Sciatic nerve (tissue), 2 donors: Measurements from ENCODE around the gene PCYT1A. TPM values are rescaled to one million over a fixed set of nuclear protein-coding genes. Genes with fewer than 3 reads are reported as not detected.

ENCODE experiments used
- ATAC-seq: fragments of 200-7000 bp; cut with Tn5 transposase; one replicate; pipeline ENCODE4 v1.9.1; 2020; ENCODE audit warnings: mild to moderate bottlenecking, moderate library complexity
- DNase-seq: peaks from one replicate; pipeline ENCODE4 v3.0.0-alpha.2; 2020; ENCODE audit warnings: low spot score
- intact Hi-C: fragments of 100-400 bp; cut with DNase I; formaldehyde crosslinking; loops from one replicate; pipeline ENCODE4 v1.14.2; 2022
- total RNA-seq: library from RNA; stranded (reverse); fragmentation: NEBNext Ultra II Directional; extraction: Animal tissue kit (Norgen Biotek cat#: 25700); gene quantifications from one replicate; pipeline ENCODE4 v1.2.1, GENCODE V29; 2021
- donor health status: DM: no; HTN: no; CAD: no.
- donor health status: DM: no; HTN: no; CAD: no.

The PCYT1A gene
- total RNA-seq, 1 donor from 2014 or later = 63.8 TPM

DNA sequence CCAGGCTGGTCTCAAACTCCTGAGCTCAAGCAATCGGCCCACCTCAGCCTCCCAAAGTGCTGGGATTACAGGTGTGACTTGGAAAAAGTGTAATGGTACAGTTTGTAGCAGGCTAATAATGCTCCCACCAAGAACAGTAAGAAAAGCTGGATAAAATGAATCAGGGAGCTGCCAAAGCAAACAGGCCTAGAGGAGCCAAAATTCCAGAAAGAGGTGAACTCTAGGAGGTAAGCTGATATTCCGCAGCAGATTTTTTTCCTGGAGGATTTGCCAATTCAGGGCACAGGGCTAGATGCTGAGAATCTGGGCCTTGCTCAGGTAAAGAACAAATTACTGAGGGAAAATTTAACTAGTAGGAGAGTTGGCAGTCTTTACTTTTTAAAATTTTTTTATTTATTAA, 11.0 kb upstream of the PCYT1A start:
- ATAC-seq = no peak
- intact Hi-C loops = no loop called here
- DNase-seq = no peak

DNA sequence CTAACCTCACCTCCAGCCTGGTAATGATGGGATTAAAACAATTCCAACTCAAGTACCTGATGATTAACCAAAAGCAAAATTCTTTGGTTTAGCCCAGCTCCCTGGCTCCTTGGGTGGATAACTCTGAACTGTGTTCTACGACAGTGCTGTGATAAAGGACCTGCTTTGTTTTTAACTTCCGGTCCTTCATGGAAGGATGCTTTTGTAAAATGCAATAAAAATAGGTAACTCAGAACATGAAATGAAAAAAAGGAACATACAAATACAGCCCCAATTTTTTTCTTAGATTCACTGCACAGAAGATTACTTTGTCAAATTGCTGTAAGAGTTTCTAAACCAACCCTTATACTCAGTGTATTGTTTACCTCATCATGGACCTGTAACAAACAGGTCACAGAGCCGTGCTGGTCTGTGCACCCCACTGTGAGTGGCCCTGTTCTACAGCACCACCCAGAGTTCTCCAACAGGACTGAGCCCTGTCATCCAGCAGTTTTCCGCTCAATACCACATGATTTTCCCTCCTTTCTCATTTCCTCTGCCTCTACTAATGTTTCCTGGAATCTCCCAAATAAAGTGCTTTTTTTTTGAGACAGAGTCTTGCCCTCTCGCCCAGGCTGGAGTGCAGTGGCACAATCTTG, 4.9 kb upstream of the PCYT1A start:
- ATAC-seq (no peak), DNase-seq (no peak)
- intact Hi-C loops = no loop called here

DNA sequence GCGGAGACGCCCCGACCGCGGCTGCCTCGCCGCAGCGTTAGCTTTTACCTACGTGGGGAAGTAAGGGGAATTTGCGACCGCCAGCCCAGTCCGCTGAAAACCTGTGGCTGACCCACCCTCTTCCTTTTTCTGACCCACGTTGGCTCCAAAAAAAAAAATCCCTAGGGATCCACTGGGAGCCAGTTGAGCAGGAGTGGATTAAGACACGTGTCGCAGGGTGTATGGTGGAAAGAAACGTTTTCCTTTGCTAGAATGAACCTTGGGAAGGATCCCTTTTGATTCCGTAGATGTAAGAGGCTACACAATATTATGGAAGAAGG, 575 bp upstream of the PCYT1A start:
- DNase-seq (no peak), ATAC-seq (peak; percentile 3)
- intact Hi-C loops = no loop called here

DNA sequence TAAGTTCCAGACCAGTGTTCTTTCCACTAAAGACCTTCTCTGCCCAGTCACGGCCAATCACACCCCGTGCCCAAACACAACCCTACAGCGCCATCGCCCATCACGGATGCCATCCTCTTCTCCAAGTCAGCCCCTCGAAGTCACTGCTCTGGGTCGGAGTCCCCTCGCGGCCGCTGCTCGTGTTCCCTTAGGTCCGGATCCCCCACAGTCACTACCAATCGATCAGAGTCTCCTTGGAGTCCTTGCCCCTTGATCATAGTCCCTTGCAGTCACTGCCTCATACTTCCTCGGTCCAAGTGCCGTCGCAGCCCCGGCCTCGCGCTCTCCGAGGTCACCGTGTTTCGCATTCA, 461 bp downstream of the PCYT1A start:
- intact Hi-C loops = no loop called here
- ATAC-seq (peak; percentile 60), DNase-seq (no peak)

DNA sequence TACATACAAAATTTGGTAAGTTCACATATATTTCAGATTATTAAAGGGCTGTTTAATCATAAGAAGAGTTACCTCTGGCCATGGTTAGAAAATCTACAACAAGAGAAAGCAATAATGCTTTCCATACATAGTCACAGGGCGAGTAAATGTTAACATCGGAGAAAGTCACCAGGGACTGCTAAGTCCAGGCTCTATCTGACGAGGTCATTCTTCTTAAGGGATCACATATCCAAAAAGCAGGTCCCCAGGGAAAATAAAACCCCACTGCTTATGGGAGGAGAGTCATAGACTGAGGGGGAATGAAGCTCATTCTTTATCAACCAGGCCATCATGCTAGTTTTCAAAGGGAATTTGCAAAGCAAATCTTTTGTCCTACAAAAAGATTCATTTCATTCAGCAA, 3.1 kb downstream of the PCYT1A start:
- no peak for ATAC-seq
- intact Hi-C loops = no loop called here
- no peak for DNase-seq

DNA sequence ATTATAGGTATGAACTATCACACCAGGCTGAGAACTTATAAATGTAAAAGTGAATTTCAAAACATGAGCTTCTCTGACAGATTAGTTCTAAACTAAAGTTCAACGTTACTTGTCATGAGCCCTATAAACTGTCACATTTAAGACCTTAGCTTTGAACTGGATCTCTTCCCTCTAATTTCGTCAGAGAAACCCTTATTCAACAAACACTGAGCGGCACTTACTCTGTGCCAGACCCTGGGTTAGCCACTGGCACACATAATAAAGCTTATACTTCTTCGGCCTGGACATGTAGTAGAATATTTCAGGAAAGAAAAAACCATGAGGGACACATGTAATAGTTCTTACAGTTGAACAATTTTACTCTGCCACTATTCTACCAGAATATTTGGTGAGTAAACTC, 5.6 kb downstream of the PCYT1A start:
- ATAC-seq = peak; percentile 51
- intact Hi-C loops = no loop called here
- DNase-seq = no peak

DNA sequence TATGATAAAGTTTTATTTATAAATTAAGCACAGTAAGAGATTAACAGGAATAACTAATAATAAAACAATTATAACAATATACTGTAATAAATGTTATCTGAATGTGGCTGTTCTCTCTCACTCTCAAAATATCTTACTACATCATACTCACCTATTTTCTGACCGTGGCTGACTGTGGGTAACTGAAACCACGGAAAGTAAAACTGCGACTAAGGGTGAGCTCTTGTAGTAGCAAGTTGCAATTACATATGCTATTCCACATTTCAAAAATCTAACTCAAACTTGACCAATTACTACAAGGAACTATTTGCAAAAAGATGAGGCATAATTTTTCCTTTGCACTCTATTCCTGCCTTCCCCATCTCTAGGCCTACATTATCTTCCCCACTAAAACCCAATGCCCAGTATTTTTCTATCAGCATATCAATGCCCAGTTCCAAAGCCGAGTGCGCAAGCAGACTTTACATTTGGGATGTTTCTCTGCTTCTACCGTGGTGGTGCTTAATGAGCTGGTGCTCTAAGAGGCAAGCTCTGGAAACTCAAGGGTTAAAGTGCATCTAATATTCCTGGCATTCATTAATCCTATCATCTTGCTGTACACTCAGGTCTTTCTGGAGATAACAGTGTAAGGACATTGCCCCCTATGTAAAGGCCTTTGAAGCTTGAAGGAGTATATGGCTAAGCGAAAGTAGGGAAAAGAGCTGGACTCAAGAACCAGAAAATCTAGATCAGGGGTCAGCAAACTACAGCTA, 6.7 kb downstream of the PCYT1A start:
- DNase-seq (no peak), ATAC-seq (no peak)
- intact Hi-C loops = no loop called here

DNA sequence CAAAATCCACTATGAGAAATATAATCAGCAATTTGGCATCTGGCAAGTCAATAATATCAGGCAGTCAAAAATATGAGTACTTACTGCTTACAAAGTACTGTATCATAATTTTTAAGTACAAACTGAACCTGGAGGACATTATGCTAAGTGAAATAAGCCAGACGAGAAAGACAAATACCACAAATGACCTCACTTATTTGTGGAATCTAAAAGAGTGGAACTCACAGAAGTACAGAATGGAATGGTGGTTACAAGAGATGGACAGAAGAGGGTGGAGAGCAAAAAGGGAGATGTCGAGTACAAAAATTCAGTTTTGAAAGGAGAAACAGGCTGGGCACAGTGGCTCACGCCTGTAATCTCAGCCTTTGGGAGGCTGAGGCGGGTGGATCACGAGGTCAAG, 12.4 kb downstream of the PCYT1A start:
- DNase-seq = no peak
- intact Hi-C loops = no loop called here
- ATAC-seq = no peak

DNA sequence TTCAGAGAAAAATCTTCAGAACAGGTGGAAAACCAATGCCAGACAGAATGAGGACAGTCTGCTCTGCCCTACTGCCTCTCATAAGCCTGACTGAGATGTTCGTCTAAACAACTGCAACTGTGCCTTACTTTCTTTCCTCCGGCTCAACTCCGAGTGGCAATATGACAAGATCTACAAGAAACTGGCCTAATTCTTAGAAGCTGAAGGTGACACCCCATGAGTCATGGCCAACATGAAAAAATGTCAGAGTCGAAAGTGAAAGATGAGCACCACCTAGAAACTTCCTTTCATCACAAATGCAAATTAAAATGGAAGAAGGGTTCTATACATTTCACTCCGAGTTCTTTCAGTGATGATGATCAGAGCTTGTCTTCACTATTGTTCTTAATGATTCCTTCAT, 12.9 kb downstream of the PCYT1A start:
- intact Hi-C loops = no loop called here
- no peak for DNase-seq
- ATAC-seq = no peak

DNA sequence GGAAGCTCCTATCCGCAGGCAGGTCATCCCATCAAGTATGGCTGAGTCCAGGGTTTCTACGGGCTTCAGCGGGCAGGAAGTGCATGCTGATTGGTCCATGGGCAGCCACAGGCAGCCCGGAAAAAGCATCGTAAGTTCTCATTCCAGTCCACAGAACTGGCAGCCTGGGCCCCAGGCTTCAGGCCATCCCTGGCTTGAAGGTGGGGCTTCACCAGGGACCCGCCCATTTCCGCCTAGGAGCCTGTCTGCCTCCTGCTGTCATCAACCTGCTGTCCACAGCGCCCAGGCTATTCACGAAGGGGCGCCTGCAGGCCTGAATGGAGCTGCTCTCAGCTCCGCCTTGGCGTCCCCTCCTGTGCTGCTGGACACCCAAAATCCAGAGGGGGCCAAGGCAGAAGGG, 13.9 kb downstream of the PCYT1A start:
- intact Hi-C loops = no loop called here
- no peak for DNase-seq
- no peak for ATAC-seq

DNA sequence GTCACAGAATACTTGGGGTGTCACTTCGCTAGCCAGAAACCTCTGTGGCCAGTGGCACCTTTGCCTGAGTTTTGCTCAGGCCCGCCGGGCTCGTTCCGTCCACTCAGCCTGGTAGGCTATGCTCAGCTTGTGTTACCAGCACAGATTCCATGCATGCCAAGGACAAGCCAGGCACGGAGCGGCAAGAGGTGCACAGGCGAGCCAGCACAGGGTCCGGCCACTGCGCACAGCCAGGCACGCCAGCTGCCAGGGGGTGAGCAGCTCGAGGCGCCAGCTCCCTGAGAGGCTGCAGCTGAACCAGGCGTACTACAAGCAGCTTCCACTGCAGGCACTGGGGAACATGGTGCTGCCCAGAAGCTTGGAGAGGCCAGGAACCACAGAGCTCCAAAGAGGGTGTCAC, 14.7 kb downstream of the PCYT1A start:
- DNase-seq = no peak
- intact Hi-C loops = no loop called here
- ATAC-seq = no peak

DNA sequence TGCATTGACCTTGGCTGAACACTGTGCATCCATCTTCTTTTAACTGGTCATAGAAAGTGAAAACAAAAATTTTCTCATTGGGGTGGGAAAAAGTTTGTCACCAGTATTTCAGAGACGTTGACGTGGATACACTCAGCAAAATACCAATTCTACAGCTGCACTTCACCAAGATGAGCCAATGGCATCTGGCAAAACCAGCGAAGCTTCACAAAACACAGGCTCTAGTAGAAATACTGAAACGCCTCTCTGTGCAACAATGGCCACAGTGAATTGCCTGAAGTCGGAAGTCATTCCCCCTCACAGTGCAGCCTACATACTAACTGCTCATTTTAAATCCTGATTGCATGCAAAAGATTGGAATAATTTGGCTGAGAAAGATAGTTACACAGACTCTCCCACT, 17.0 kb downstream of the PCYT1A start:
- no peak for DNase-seq
- no peak for ATAC-seq
- intact Hi-C loops = no loop called here

DNA sequence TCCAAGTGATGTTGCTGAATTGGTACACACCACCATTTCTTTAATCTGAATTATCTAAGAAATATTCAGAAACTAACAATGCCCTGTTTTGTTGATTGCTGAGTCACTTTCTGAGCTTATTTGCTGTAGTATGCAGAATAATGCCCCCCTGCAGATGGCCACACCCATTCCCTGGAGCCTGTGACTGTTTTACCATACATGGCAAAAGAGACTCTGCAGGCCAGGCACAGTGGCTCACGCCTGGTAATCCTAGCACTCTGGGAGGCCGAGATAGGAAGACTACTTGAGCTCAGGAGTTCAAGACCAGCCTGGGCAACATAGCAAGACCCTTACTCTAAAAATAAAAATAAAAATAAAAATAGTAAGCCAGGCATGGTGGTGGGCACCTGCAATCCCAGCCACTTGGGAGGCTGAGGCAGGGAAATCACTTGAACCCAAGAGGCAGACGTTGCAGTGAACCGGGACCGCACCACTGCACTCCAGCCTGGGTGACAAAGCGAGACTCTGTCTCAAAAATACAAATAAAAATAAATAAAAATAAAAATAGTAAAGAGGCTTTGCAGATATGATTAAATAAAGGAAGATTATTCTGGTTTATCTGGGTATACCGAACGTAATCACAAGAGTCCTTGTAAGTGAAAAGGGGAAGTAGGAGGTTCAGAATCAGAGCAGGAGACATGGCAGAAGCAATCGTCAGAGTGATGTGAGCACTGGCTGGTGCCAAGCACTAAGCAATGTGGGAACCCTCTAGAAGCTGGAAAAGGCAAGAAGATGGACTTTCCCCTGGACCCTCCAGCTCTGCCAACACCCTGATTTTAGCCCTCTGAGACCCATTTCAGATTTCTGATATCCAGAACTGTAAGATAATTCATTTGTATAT, 19.0 kb downstream of the PCYT1A start:
- intact Hi-C loops = no loop called here
- no peak for DNase-seq
- no peak for ATAC-seq

DNA sequence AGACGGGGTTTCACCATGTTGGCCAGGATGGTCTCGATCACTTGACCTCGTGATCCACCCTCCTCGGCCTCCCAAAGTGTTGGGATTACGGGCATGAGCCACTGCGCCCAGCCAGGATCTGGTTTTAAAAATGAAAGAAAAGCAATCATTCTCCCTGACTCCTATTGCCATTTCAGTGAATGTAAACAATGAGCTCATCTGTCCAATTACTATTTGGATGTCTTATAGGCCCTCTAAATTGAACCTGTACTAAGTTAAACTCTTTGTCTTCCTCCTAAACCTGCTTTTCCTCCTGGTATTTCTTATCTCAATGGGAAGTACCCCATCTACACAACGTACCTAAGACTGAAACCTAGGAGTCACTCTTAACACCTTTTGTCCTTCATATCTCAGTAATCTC, 23.7 kb downstream of the PCYT1A start:
- ATAC-seq (no peak), DNase-seq (no peak)
- intact Hi-C loops = no loop called here

DNA sequence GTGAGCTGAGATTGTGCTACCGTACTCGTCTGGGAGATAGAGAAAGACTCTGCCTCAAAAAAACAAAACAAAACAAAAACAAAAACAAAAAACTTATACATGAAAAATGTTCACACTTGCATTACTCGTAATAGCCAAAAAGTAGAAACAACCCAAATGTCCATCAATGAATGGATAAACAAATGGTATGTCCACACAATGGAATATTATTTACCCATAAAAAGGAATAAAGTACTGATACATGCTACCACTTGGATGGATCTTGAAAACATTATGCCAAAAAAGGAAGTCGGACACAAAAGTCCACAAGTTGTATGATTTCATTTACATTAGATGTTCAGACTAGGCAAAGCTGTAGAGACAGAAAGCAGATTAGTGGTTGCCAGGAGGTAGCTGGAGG, 26.7 kb downstream of the PCYT1A start:
- intact Hi-C loops = no loop called here
- DNase-seq (no peak), ATAC-seq (no peak)

DNA sequence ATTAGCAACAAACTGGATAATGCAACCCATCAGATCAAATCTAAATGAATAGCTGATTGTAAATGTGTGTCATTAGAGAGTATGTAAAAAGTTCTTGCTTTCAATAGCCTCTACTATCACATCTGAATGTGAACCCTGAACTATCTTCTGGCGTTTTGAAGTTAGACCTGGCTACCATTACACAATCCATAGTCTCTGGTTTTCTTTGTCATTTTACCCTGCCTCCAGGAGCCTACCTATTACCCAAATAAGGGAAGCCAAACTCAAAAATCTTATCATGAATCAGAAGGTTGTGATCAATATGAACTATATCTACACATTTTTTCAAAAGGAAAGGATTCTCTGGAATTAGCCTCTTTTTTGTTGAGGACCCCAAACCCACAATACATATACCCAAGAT, 31.8 kb downstream of the PCYT1A start:
- no peak for DNase-seq
- intact Hi-C loops = no loop called here
- no peak for ATAC-seq

DNA sequence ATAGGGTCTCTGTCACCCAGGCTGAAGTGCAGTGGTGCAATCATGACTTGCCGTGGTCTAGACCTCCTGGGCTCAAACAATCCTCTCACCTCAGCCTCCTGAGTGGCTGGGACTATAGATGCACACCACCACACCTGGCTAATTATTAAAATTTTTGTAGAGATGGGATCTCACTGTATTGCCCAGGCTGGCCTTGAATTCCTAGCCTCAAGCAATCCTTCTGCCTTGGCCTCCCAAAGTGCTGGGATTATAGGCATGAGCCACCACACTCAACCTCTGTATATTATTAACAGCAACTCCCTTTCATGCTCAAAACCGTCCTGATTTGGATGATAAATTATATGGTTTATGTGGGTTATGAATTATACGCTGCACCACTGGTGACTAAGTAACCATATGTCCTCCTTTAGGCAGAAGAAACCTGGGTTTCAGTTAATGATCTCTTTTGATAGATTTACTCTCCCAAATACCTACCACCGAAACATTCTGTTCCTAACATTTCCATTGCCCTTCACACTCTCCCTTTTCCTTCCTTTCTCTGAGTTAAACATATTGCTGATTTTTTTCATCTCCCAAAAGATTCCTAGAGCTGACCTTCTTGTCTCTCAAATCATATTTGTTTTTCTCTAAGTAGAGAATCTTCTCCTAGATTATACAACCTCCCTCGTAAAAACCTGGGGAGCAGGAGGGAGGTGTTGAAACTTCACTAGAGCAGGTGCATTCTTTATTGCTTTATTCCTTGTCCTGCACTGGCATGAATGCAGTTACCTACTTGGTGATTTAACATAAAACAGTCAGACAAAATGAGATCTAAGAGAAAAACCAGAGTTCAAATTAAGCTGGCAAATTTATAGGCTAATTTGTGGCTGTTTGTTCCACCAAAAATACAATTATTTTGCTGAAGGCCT, 32.9 kb downstream of the PCYT1A start:
- ATAC-seq (no peak), DNase-seq (no peak)
- intact Hi-C loops = no loop called here

DNA sequence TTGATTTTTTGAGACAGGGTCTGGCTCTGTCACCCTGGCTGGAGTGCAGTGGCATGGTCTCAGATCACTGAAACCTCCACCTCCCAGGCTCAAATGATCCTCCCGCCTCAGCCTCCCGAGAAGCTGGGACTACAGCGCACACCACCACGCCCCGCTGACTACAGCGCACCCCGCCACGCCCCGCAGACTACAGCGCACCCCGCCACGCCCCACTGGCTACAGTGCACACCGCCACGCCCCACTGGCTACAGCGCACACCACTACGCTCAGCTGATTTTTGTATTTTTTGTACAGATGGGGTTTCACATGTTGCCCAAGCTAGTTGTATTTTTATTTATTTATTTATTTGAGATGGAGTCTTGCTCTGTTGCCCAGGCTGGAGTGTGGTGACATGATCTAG, 35.6 kb downstream of the PCYT1A start:
- intact Hi-C loops = no loop called here
- DNase-seq (no peak), ATAC-seq (no peak)

DNA sequence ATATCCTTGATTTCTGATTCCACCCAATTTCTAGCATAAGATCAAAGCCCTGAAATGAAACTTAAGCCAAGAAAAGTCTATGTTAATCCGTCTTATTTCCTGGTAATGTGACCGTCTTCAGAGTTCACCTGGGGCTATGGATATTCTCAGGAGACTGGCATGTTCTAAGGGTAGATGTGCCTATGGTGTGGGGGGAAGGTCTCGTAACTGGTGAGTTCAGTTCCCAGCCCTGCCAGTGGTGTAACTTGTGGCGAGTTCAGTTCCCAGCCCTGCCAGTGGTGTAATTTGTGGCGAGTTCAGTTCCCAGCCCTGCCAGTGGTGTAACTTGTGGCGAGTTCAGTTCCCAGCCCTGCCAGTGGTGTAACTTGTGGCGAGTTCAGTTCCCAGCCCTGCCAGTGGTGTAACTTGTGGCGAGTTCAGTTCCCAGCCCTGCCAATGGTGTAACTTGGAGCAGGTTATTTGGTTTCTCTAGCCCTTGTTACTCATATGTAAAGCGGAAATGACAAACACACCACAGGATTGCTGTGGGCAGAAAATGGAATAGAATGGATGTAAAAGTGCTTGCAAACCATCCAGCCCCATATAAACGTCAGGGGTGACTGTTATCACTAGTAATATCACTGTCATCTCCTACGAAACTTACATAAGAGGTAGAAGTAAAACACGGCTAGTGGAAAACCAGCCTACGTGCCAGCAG, 40.8 kb downstream of the PCYT1A start:
- DNase-seq (no peak), ATAC-seq (no peak)
- intact Hi-C loops = no loop called here
